Measurements from ENCODE around the gene ADAM11. TPM values are rescaled to one million over a fixed set of nuclear protein-coding genes. Genes with fewer than 3 reads are reported as not detected.

Gene ADAM11
- total and polyA plus RNA-seq, 2 of the 4 experiments (the other 2 are of a cell fraction): 0.36 to 0.53 TPM

DNA sequence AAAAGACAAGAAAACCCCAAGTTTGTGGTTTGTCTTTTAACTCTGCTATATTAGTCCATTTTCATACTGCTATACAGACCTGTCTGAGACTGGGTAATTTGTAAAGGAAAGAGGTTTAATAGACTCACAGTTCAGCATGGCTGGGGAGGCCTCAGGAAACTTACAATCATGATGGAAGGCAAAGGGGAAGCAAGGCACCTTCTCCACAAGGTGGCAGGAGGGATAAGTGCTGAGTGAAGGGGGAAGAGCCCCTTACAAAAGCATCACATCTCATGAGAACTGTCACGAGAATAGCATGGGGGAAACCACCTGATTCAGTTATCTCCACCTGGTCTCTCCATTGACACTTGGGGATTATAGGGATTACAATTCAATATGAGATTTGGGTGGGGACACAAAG, 13.5 kb upstream of the ADAM11 start:
- dilution Hi-C loops (cut with HindIII; ENCODE audit: low sequenced_read_pairs, unreplicated experiment) (no loop called here), in situ Hi-C loops (cut with MboI; ENCODE audit: low sequenced_read_pairs) (no loop called here), intact Hi-C loops (cut with micrococcal nuclease) (no loop called here)
- H2BK5ac ChIP-seq (ENCODE audit: low read depth, low read length, poor library complexity, severe bottlenecking): no peak overlapping the region
- no peak overlapping the region for H3K18ac ChIP-seq (ENCODE audit: low read depth, low read length)
- TF ChIP-seq MAFK (IDR thresholded peaks at IDR 0.05; ENCODE audit: low read depth, low read length): no peak
- no peak for TF ChIP-seq RAD21 (IDR thresholded peaks at IDR 0.05; ENCODE audit: low read length)
- no peak for TF ChIP-seq CEBPB (IDR thresholded peaks at IDR 0.05; ENCODE audit: low read depth, low read length)
- no peak for TF ChIP-seq FOS (IDR thresholded peaks at IDR 0.05; ENCODE audit: low read depth, low read length)
- TF ChIP-seq RFX5 (IDR thresholded peaks at IDR 0.05; ENCODE audit: low read depth, low read length): no peak
- TF ChIP-seq, protein P1, sequence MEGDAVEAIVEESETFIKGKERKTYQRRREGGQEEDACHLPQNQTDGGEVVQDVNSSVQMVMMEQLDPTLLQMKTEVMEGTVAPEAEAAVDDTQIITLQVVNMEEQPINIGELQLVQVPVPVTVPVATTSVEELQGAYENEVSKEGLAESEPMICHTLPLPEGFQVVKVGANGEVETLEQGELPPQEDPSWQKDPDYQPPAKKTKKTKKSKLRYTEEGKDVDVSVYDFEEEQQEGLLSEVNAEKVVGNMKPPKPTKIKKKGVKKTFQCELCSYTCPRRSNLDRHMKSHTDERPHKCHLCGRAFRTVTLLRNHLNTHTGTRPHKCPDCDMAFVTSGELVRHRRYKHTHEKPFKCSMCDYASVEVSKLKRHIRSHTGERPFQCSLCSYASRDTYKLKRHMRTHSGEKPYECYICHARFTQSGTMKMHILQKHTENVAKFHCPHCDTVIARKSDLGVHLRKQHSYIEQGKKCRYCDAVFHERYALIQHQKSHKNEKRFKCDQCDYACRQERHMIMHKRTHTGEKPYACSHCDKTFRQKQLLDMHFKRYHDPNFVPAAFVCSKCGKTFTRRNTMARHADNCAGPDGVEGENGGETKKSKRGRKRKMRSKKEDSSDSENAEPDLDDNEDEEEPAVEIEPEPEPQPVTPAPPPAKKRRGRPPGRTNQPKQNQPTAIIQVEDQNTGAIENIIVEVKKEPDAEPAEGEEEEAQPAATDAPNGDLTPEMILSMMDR (conservative IDR thresholded peaks at IDR 0.05; ENCODE audit: low read depth, low read length): no peak
- TF ChIP-seq, protein P2, sequence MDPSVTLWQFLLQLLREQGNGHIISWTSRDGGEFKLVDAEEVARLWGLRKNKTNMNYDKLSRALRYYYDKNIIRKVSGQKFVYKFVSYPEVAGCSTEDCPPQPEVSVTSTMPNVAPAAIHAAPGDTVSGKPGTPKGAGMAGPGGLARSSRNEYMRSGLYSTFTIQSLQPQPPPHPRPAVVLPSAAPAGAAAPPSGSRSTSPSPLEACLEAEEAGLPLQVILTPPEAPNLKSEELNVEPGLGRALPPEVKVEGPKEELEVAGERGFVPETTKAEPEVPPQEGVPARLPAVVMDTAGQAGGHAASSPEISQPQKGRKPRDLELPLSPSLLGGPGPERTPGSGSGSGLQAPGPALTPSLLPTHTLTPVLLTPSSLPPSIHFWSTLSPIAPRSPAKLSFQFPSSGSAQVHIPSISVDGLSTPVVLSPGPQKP (IDR thresholded peaks at IDR 0.05; ENCODE audit: borderline replicate concordance, low read depth, low read length): no peak
- TF ChIP-seq POLR2A (IDR thresholded peaks at IDR 0.05; ENCODE audit: low read depth, low read length): no peak
- no peak for TF ChIP-seq CHD1 (IDR thresholded peaks at IDR 0.05; ENCODE audit: low read depth, low read length)
- no peak for TF ChIP-seq MAZ (IDR thresholded peaks at IDR 0.05; ENCODE audit: borderline replicate concordance, low read depth, low read length)
- no peak for TF ChIP-seq NFE2L2 (IDR thresholded peaks at IDR 0.05; ENCODE audit: low read depth, low read length)
- TF ChIP-seq BHLHE40 (IDR thresholded peaks at IDR 0.05; ENCODE audit: low read depth, low read length): no peak
- no peak for TF ChIP-seq SMC3 (IDR thresholded peaks at IDR 0.05; ENCODE audit: low read depth, low read length)
- TF ChIP-seq MXI1 (IDR thresholded peaks at IDR 0.05; ENCODE audit: borderline replicate concordance, low read depth, low read length): no peak
- TF ChIP-seq, protein P3, sequence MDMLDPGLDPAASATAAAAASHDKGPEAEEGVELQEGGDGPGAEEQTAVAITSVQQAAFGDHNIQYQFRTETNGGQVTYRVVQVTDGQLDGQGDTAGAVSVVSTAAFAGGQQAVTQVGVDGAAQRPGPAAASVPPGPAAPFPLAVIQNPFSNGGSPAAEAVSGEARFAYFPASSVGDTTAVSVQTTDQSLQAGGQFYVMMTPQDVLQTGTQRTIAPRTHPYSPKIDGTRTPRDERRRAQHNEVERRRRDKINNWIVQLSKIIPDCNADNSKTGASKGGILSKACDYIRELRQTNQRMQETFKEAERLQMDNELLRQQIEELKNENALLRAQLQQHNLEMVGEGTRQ (IDR thresholded peaks at IDR 0.05; ENCODE audit: low read depth, low read length): no peak
- TF ChIP-seq RCOR1 (IDR thresholded peaks at IDR 0.05; ENCODE audit: insufficient replicate concordance, low read length): no peak
- no peak overlapping the region for H3K14ac ChIP-seq (replicated peaks; ENCODE audit: low read depth, low read length)
- no peak overlapping the region for H2AK5ac ChIP-seq (ENCODE audit: low read depth, low read length)
- POLR2A ChIA-PET (ENCODE audit: unreplicated experiment): no interaction called here
- BruUV-seq (replicated peaks): no TSS peak
- no peak for DNase-seq
- H4K5ac ChIP-seq (ENCODE audit: low read depth, low read length): no peak overlapping the region
- H2AK9ac ChIP-seq (replicated peaks; ENCODE audit: low read depth, low read length, poor library complexity): no peak overlapping the region
- H2BK120ac ChIP-seq (ENCODE audit: low read depth, low read length): no peak overlapping the region
- no peak overlapping the region for H4K91ac ChIP-seq (ENCODE audit: insufficient read depth, low read depth, low read length)
- no CpG with 5 or more reads among the region's 1 CpG for WGBS, 2 experiments (ENCODE audit: extremely low coverage in 2 of 2, insufficient read length in 1 of 2)
- no peak for ATAC-seq (ENCODE audit: low read depth)
- H3K56ac ChIP-seq (ENCODE audit: extremely low read depth, insufficient read depth, low read length): no peak overlapping the region
- H3K4ac ChIP-seq (ENCODE audit: low read depth, low read length): no peak overlapping the region
- H3K79me1 ChIP-seq (ENCODE audit: low read depth in 1 of 2, low read length in 2 of 2): no peaks in the 10 kb centered on the region
- no peaks in the 10 kb centered on the region for H3K4me1 ChIP-seq (ENCODE audit: control insufficient read depth, insufficient read depth, low read length)
- no peak overlapping the region for H4K8ac ChIP-seq (ENCODE audit: low read depth in 2 of 2, low read length in 2 of 2)
- CTCF ChIA-PET: no interaction called here
- no peak overlapping the region for H3K4me3 ChIP-seq (ENCODE audit: insufficient read depth, low read depth, low read length)
- no peak overlapping the region for H3K23ac ChIP-seq (ENCODE audit: low read depth, low read length)
- H2BK20ac ChIP-seq (ENCODE audit: low read depth, low read length): no peak overlapping the region
- H3K9me3 ChIP-seq (ENCODE audit: control insufficient read depth, insufficient read depth, low read length): no peaks in the 10 kb centered on the region
- H3K36me3 ChIP-seq (ENCODE audit: control insufficient read depth, insufficient read depth, low read length): peaks cover 6% of the 10 kb centered on the region; the same call in 1 of the 2 replicates
- H2BK15ac ChIP-seq (ENCODE audit: low read depth, low read length): no peak overlapping the region
- no peaks in the 10 kb centered on the region for H4K20me1 ChIP-seq (ENCODE audit: insufficient read depth, low read length)
- H2AFZ ChIP-seq (replicated peaks; ENCODE audit: low read length, poor library complexity): no peak overlapping the region
- no peak overlapping the region for H3K4me2 ChIP-seq (ENCODE audit: low read depth, low read length)
- no peak overlapping the region for H3K9ac ChIP-seq (ENCODE audit: low read depth, low read length)
- H3K9me1 ChIP-seq (ENCODE audit: insufficient read depth, low read length): no peaks in the 10 kb centered on the region
- H3K27ac ChIP-seq (ENCODE audit: insufficient read depth, low read length): no peak overlapping the region
- H3K27me3 ChIP-seq (ENCODE audit: control insufficient read depth, insufficient read depth, low read length): no peaks in the 10 kb centered on the region

Data from IMR-90 (cell line).